Natural killer cell (primary cell): Measurements from ENCODE around the gene STK32B. TPM values are rescaled to one million over a fixed set of nuclear protein-coding genes. Genes with fewer than 3 reads are reported as not detected.

Experiments used
- ATAC-seq, 3 donors: fragments of 150-1000 bp in 2 of 3; fragments of 200-7000 bp in 1 of 3; cut with Tn5 transposase; 1 replicate in 1 of 3; 2 replicates in 2 of 3; pipeline ENCODE4 v1.10.0; 2021; ENCODE audit warnings: mild to moderate bottlenecking in 2 of 3, moderate library complexity in 2 of 3
- DNase-seq, 2 donors: peaks; one replicate each; pipeline versions ENCODE4 v3.0.0 to v3.0.0-alpha.2; 2013 to 2021; ENCODE audit warnings: mixed read lengths in 1 of 2
- H3K27ac ChIP-seq: one replicate; pipeline ENCODE4 v1.5.1; 2013; ENCODE audit warnings: mild to moderate bottlenecking, low read length
- H3K27me3 ChIP-seq: one replicate; pipeline ENCODE4 v1.6.1; 2013; ENCODE audit warnings: low read length; ENCODE audit not compliant: control insufficient read depth, insufficient read depth
- H3K36me3 ChIP-seq: one replicate; pipeline ENCODE4 v1.6.1; 2013; ENCODE audit warnings: low read length; ENCODE audit not compliant: control insufficient read depth, insufficient read depth
- H3K4me1 ChIP-seq: one replicate; pipeline ENCODE4 v1.6.1; 2013; ENCODE audit warnings: low read length; ENCODE audit not compliant: control insufficient read depth, insufficient read depth
- H3K4me3 ChIP-seq: one replicate; pipeline ENCODE4 v1.5.1; 2013; ENCODE audit warnings: low read length
- H3K9me3 ChIP-seq: one replicate; pipeline ENCODE4 v1.6.1; 2013; ENCODE audit warnings: low read length; ENCODE audit not compliant: control insufficient read depth, insufficient read depth
- H3K27ac Mint-ChIP-seq, 2 donors: one replicate each; pipeline ENCODE4 v1.8.0; 2022; ENCODE audit warnings: mild to moderate bottlenecking in 2 of 2, mixed read lengths in 2 of 2, moderate library complexity in 1 of 2
- H3K27me3 Mint-ChIP-seq, 2 donors: one replicate each; pipeline ENCODE4 v1.8.0; 2022; ENCODE audit warnings: low read depth in 2 of 2, mixed read lengths in 2 of 2
- H3K36me3 Mint-ChIP-seq: one replicate; pipeline ENCODE4 v1.8.0; 2022; ENCODE audit warnings: mixed read lengths
- H3K4me1 Mint-ChIP-seq, 2 donors: one replicate each; pipeline ENCODE4 v1.8.0; 2022; ENCODE audit warnings: mixed read lengths in 2 of 2
- H3K4me3 Mint-ChIP-seq: one replicate; pipeline ENCODE4 v1.8.0; 2022; ENCODE audit warnings: mild to moderate bottlenecking, moderate library complexity, mixed read lengths
- H3K9me3 Mint-ChIP-seq, 2 donors: one replicate each; pipeline ENCODE4 v1.8.0; 2022; ENCODE audit warnings: mixed read lengths in 2 of 2
- CTCF ChIP-seq: fragments of 200-600 bp; IDR thresholded peaks from one replicate; pipeline ENCODE4 v1.8.0; 2022; ENCODE audit warnings: antibody characterized with exemption
- WGBS: methylation state at CpG from one replicate; pipeline ENCODE4 v1.1.7; 2013; ENCODE audit warnings: missing lambda C conversion rate; ENCODE audit not compliant: insufficient coverage; 5-methylcytosine and 5-hydroxymethylcytosine counted together
- intact Hi-C: fragments of 100-400 bp; cut with micrococcal nuclease; formaldehyde crosslinking; loops from one replicate; pipeline ENCODE4 v1.14.2; 2022
- total RNA-seq, 4 donors: library from RNA; stranded (reverse); fragments of 120-200 nt in 1 of 4; gene quantifications; one replicate each; pipeline versions ENCODE4 v1.2.3 to v1.2.4, GENCODE V29; 2013 to 2022

The STK32B gene
- total RNA-seq, 3 donors from 2014 or later (not counting 1 experiment from before 2014, with no cell fraction given) = 0.32 to 0.33 TPM; not detected in 1

- 94% methylated on average over 4 of the region's 4 CpGs for WGBS
- ATAC-seq = no peak
- no peaks in the 10 kb centered on the region for H3K36me3 ChIP-seq
Observed at GRCh38 chr4:5100986-5101385, 49.7 kb downstream of the STK32B start.

GRCh38 chr4:5101571-5101970, 50.3 kb downstream of the STK32B start:
- H3K4me1 ChIP-seq = no peaks in the 10 kb centered on the region
- peaks cover 9 to 20% of the 10 kb centered on the region in 2 donors for H3K27me3 Mint-ChIP-seq
- WGBS = 98% methylated on average over 3 of the region's 3 CpGs
- H3K27ac Mint-ChIP-seq = no peak overlapping the region
- DNase-seq = no peak
- intact Hi-C loops = no loop called here
- ATAC-seq = no peak
- H3K27me3 ChIP-seq = no peaks in the 10 kb centered on the region
- no peaks in the 10 kb centered on the region for H3K4me1 Mint-ChIP-seq
- H3K4me3 Mint-ChIP-seq = no peak overlapping the region
- no peak overlapping the region for H3K4me3 ChIP-seq
- H3K36me3 Mint-ChIP-seq = no peaks in the 10 kb centered on the region
- H3K9me3 ChIP-seq = no peaks in the 10 kb centered on the region
- H3K36me3 ChIP-seq = no peaks in the 10 kb centered on the region
- no peak for TF ChIP-seq CTCF
- no peaks in the 10 kb centered on the region for H3K9me3 Mint-ChIP-seq
- H3K27ac ChIP-seq = no peak overlapping the region

More at GRCh38 chr4:5100986-5101385, 49.7 kb downstream of the STK32B start:
- Histone ChIP-seq H3K4me1 (no peaks in the 10 kb centered on the region), H3K27ac (no peak overlapping the region), H3K9me3 (no peaks in the 10 kb centered on the region), H3K27me3 (no peaks in the 10 kb centered on the region), H3K4me3 (no peak overlapping the region)
- no peak overlapping the region for H3K27ac Mint-ChIP-seq
- no peaks in the 10 kb centered on the region for H3K4me1 Mint-ChIP-seq
- intact Hi-C loops = no loop called here
- H3K27me3 Mint-ChIP-seq = peaks cover 9 to 20% of the 10 kb centered on the region in 2 donors
- no peak for DNase-seq
- H3K4me3 Mint-ChIP-seq = no peak overlapping the region
- H3K9me3 Mint-ChIP-seq = no peaks in the 10 kb centered on the region
- no peak for TF ChIP-seq CTCF
- H3K36me3 Mint-ChIP-seq = no peaks in the 10 kb centered on the region

GRCh38 chr4:5110901-5111300, 59.6 kb downstream of the STK32B start:
- peaks cover 13 to 34% of the 10 kb centered on the region in 2 donors for H3K27me3 Mint-ChIP-seq

More at GRCh38 chr4:5110901-5111300, 59.6 kb downstream of the STK32B start:
- 100% methylated on average over 1 of the region's 1 CpG for WGBS
- no peak overlapping the region for H3K27ac ChIP-seq
- no peak overlapping the region for H3K4me3 ChIP-seq
- H3K4me3 Mint-ChIP-seq = no peak overlapping the region
- H3K27me3 ChIP-seq = no peaks in the 10 kb centered on the region
- TF ChIP-seq CTCF = no peak
- no peak for ATAC-seq
- no peaks in the 10 kb centered on the region for H3K4me1 Mint-ChIP-seq
- no peaks in the 10 kb centered on the region for H3K9me3 Mint-ChIP-seq
- H3K36me3 Mint-ChIP-seq = no peaks in the 10 kb centered on the region
- no peaks in the 10 kb centered on the region for H3K36me3 ChIP-seq
- H3K27ac Mint-ChIP-seq = no peak overlapping the region
- intact Hi-C loops = no loop called here
- no peaks in the 10 kb centered on the region for H3K4me1 ChIP-seq
- no peak for DNase-seq
- H3K9me3 ChIP-seq = no peaks in the 10 kb centered on the region
